Measurements from ENCODE around the gene ABHD14A. TPM values are rescaled to one million over a fixed set of nuclear protein-coding genes. Genes with fewer than 3 reads are reported as not detected.
A peak's percentile ranks its signal among the peaks of the same experiment; 100 is the strongest.

The ABHD14A gene
- total and polyA plus RNA-seq, 10 donors = 8.7 to 26.7 (median 15.0) TPM

GRCh38 chr3:51950899-51951298, 24.0 kb upstream of the ABHD14A start:
- DNase-seq = peak; percentile 6
- Histone ChIP-seq H3K27ac (no peak overlapping the region), H3K9me3 (no peaks in the 10 kb centered on the region), H3K4me1 (peaks cover 0 to 24% (median 8%) of the 10 kb centered on the region in 6 donors), H3K4me3 (no peak overlapping the region), H3K27me3 (replicated peaks in 1 of 7) (peaks cover 0 to 24% (median 9%) of the 10 kb centered on the region in 7 donors), H3K36me3 (peaks cover 0 to 30% (median 3%) of the 10 kb centered on the region in 6 donors)
- intact Hi-C loops (cut with DNase I; ENCODE audit: low total_unique reads) = no loop called here
- TF ChIP-seq POLR2A (IDR thresholded peaks at IDR 0.05) = no peak
- no peak for TF ChIP-seq POLR2AphosphoS5 (IDR thresholded peaks at IDR 0.05)
- TF ChIP-seq CTCF (IDR thresholded peaks at IDR 0.05 in 8 of 11, conservative IDR thresholded peaks at IDR 0.05 in 3 of 11) = no peak
- 92 to 100% (median 94%) methylated on average over 2 of the region's 2 CpGs for WGBS, 5 donors

DNA sequence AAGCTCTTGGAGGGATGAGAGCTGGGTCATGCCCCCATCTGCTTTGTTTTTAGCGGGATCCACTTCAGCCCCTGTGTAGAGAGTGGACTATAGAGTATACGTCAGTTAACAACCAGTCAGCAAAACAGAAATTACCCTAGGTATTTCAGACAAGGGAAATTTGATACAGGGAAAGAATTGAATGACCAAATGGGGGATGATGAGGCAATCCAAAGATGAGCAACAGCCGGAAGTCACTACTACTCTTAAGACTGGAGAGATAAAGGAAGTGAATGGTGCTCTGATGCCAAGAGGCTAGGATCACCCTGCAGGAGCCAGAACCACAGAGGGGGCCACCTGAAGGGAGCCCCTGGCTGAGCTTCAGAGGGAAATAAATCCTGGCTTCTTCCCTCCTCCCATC, 21.4 kb upstream of the ABHD14A start:
- Histone ChIP-seq H3K4me3 (no peak overlapping the region), H3K27ac (no peak overlapping the region), H3K27me3 (replicated peaks in 1 of 7) (peaks cover 0 to 46% (median 15%) of the 10 kb centered on the region in 7 donors), H3K4me1 (peaks cover 6 to 40% (median 21%) of the 10 kb centered on the region in 6 donors), H3K9me3 (no peaks in the 10 kb centered on the region), H3K36me3 (peaks cover 0 to 21% (median 0%) of the 10 kb centered on the region in 6 donors)
- no peak for TF ChIP-seq CTCF (IDR thresholded peaks at IDR 0.05 in 8 of 11, conservative IDR thresholded peaks at IDR 0.05 in 3 of 11)
- TF ChIP-seq POLR2A (IDR thresholded peaks at IDR 0.05) = no peak
- no peak for TF ChIP-seq POLR2AphosphoS5 (IDR thresholded peaks at IDR 0.05)
- intact Hi-C loops (cut with DNase I; ENCODE audit: low total_unique reads) = no loop called here
- 54 to 80% (median 64%) methylated on average over 3 of the region's 3 CpGs for WGBS, 5 donors
- DNase-seq = no peak

GRCh38 chr3:51954105-51954504, 20.8 kb upstream of the ABHD14A start:
- Histone ChIP-seq H3K4me1 (peaks cover 6 to 40% (median 21%) of the 10 kb centered on the region in 6 donors), H3K27me3 (replicated peaks in 1 of 7) (peaks cover 0 to 46% (median 15%) of the 10 kb centered on the region in 7 donors), H3K4me3 (no peak overlapping the region), H3K27ac (no peak overlapping the region), H3K36me3 (peaks cover 0 to 21% (median 0%) of the 10 kb centered on the region in 6 donors), H3K9me3 (no peaks in the 10 kb centered on the region)
- intact Hi-C loops (cut with DNase I; ENCODE audit: low total_unique reads) = no loop called here
- no peak for TF ChIP-seq POLR2AphosphoS5 (IDR thresholded peaks at IDR 0.05)
- peak in 1 of 11 experiments; percentile 5 for TF ChIP-seq CTCF (IDR thresholded peaks at IDR 0.05 in 8 of 11, conservative IDR thresholded peaks at IDR 0.05 in 3 of 11)
- TF ChIP-seq POLR2A (IDR thresholded peaks at IDR 0.05) = no peak
- 51 to 68% (median 62%) methylated on average over 6 of the region's 6 CpGs for WGBS, 5 donors
- DNase-seq = no peak

GRCh38 chr3:51954713-51955112, 20.2 kb upstream of the ABHD14A start:
- no peak for TF ChIP-seq POLR2A (IDR thresholded peaks at IDR 0.05)
- no peak for TF ChIP-seq CTCF (IDR thresholded peaks at IDR 0.05 in 8 of 11, conservative IDR thresholded peaks at IDR 0.05 in 3 of 11)
- no peak for TF ChIP-seq POLR2AphosphoS5 (IDR thresholded peaks at IDR 0.05)
- intact Hi-C loops (cut with DNase I; ENCODE audit: low total_unique reads) = no loop called here
- Histone ChIP-seq H3K9me3 (no peaks in the 10 kb centered on the region), H3K27ac (no peak overlapping the region), H3K36me3 (peaks cover 0 to 23% (median 0%) of the 10 kb centered on the region in 6 donors), H3K4me3 (no peak overlapping the region), H3K27me3 (replicated peaks in 1 of 7) (peaks cover 0 to 46% (median 15%) of the 10 kb centered on the region in 7 donors), H3K4me1 (peaks cover 6 to 40% (median 21%) of the 10 kb centered on the region in 6 donors)
- 71 to 88% (median 82%) methylated on average over 1 of the region's 1 CpG for WGBS, 5 donors
- DNase-seq = no peak

Measured in spleen (tissue), 11 donors.